Nucleus accumbens (tissue), 56 donors: ENCODE data around the gene KCNK15.
"Not testable (repeated sequence)": the region's sequence is repeated elsewhere in the genome, so short reads cannot be mapped to it uniquely, and the experiment has no call there.

Experiments used
- DNase-seq, 56 donors: peaks; one replicate each; lab custom pipeline; 2025; lab: John Stamatoyannopoulos, UW

KCNK15 gene

GRCh38 chr20:44754554-44754953, 8.9 kb downstream of the KCNK15 start:
- no peak for DNase-seq

- DNase-seq: no peak
These were observed 10.5 kb downstream of the KCNK15 start for GRCh38 chr20:44756011-44756688.

GRCh38 chr20:44756956-44757355, 11.3 kb downstream of the KCNK15 start:
- DNase-seq: no peak

GRCh38 chr20:44758247-44759101, 12.8 kb downstream of the KCNK15 start:
- peak in 24 of 56 donors; percentile 14 to 80 (median 51) for DNase-seq

GRCh38 chr20:44759595-44759994, 13.9 kb downstream of the KCNK15 start:
- no peak for DNase-seq

- peak in 5 of 56 donors; percentile 10 to 26 (median 15) for DNase-seq
These were observed 15.8 kb downstream of the KCNK15 start for GRCh38 chr20:44761423-44761822.

GRCh38 chr20:44762466-44763140, 16.9 kb downstream of the KCNK15 start:
- peak in 1 of 56 donors; percentile 37 for DNase-seq

GRCh38 chr20:44763798-44764197, 18.1 kb downstream of the KCNK15 start:
- not testable (repeated sequence) for DNase-seq

- no peak for DNase-seq
These were observed 19.4 kb downstream of the KCNK15 start for GRCh38 chr20:44765091-44765490.

- DNase-seq: peak in 4 of 56 donors; percentile 14 to 62 (median 26)
These were observed 20.2 kb downstream of the KCNK15 start for GRCh38 chr20:44765701-44766347.

GRCh38 chr20:44768256-44768655, 22.6 kb downstream of the KCNK15 start:
- peak in 10 of 56 donors; percentile 8 to 46 (median 24) for DNase-seq

- no peak for DNase-seq
These were observed 23.3 kb downstream of the KCNK15 start for GRCh38 chr20:44768854-44769480.

- DNase-seq: peak in 1 of 56 donors; percentile 23
These were observed 23.8 kb downstream of the KCNK15 start for GRCh38 chr20:44769481-44769863.

- peak in 2 of 56 donors; percentile 19 to 20 for DNase-seq
These were observed 25.0 kb downstream of the KCNK15 start for GRCh38 chr20:44770484-44771171.

GRCh38 chr20:44771172-44771535, 25.5 kb downstream of the KCNK15 start:
- DNase-seq: no peak

GRCh38 chr20:44772636-44773035, 27.0 kb downstream of the KCNK15 start:
- DNase-seq: no peak

GRCh38 chr20:44773070-44773829, 27.6 kb downstream of the KCNK15 start:
- peak in 39 of 56 donors; percentile 11 to 85 (median 52) for DNase-seq

GRCh38 chr20:44776980-44777379, 31.3 kb downstream of the KCNK15 start:
- DNase-seq: no peak

- peak in 2 of 56 donors; percentile 3 to 11 for DNase-seq
These were observed 34.6 kb downstream of the KCNK15 start for GRCh38 chr20:44780226-44780625.
